Measurements from ENCODE around the gene RCC2. TPM values are rescaled to one million over a fixed set of nuclear protein-coding genes. Genes with fewer than 3 reads are reported as not detected.
"Not testable (repeated sequence)": the region's sequence is repeated elsewhere in the genome, so short reads cannot be mapped to it uniquely, and the experiment has no call there.

RCC2 gene
- total RNA-seq, 1 experiment from 2014 or later, result 82.7 TPM

DNA sequence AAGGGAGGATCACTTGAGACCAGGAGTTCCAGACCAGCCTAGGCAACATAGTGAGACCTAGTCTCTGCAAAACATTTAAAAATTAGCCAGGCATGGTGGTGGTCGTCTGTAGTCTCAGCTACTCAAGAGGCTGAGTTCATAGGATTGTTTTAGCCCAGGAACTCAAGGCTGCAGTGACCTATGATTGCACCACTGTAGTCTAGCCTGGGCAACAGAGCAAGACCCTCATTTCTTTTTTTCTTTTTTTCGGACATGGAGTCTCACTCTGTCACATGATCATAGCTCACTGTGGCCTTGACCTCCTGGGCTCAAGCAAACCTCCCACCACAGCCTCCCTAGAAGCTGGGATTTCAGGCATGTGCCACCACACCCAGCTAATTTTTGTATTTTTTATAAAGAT is 31.9 kb upstream of the RCC2 start:
- intact Hi-C loops (cut with micrococcal nuclease), result no loop called here
- TF ChIP-seq, protein P1, sequence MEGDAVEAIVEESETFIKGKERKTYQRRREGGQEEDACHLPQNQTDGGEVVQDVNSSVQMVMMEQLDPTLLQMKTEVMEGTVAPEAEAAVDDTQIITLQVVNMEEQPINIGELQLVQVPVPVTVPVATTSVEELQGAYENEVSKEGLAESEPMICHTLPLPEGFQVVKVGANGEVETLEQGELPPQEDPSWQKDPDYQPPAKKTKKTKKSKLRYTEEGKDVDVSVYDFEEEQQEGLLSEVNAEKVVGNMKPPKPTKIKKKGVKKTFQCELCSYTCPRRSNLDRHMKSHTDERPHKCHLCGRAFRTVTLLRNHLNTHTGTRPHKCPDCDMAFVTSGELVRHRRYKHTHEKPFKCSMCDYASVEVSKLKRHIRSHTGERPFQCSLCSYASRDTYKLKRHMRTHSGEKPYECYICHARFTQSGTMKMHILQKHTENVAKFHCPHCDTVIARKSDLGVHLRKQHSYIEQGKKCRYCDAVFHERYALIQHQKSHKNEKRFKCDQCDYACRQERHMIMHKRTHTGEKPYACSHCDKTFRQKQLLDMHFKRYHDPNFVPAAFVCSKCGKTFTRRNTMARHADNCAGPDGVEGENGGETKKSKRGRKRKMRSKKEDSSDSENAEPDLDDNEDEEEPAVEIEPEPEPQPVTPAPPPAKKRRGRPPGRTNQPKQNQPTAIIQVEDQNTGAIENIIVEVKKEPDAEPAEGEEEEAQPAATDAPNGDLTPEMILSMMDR (conservative IDR thresholded peaks at IDR 0.05; ENCODE audit: low read depth, low read length), result no peak
- no peaks in the 10 kb centered on the region for H3K27me3 ChIP-seq (ENCODE audit: low read length)
- no peak overlapping the region for H3K4me2 ChIP-seq (ENCODE audit: low read length)
- no peaks in the 10 kb centered on the region for H3K9me2 ChIP-seq (replicated peaks; ENCODE audit: low read length)
- ATAC-seq, result no peak
- ChIA-PET POLR2A (ENCODE audit: unreplicated experiment) (interaction anchor here (0.6 kb wide), 1 partner anchor 387 kb away, joined by 3 read pairs; no protein-coding TSS in a partner anchor), CTCF (interaction anchor here (0.6 kb wide), 1 partner anchor 28 kb away, joined by 3 read pairs; no protein-coding TSS in a partner anchor)
- BruUV-seq (replicated peaks), result no TSS peak
- H3K79me2 ChIP-seq (ENCODE audit: low read length), result no peaks in the 10 kb centered on the region
- no peak overlapping the region for H3K27ac ChIP-seq (ENCODE audit: low read length)
- H3K36me3 ChIP-seq (ENCODE audit: low read depth, low read length), result no peaks in the 10 kb centered on the region
- no peaks in the 10 kb centered on the region for H3F3A ChIP-seq (ENCODE audit: low read length, unreplicated experiment)
- H3K4me1 ChIP-seq (ENCODE audit: insufficient read depth, low read length), result peaks cover 6% of the 10 kb centered on the region; the same call in 1 of the 2 replicates
- no peak overlapping the region for H2AFZ ChIP-seq (ENCODE audit: low read length)
- no peaks in the 10 kb centered on the region for H4K20me1 ChIP-seq (ENCODE audit: low read length)
- H3K9me3 ChIP-seq (ENCODE audit: low read length), result no peaks in the 10 kb centered on the region
- H3K9ac ChIP-seq (ENCODE audit: low read length), result no peak overlapping the region
- no peak overlapping the region for H3K4me3 ChIP-seq (ENCODE audit: low read length)
- DNase-seq, result no peak

DNA sequence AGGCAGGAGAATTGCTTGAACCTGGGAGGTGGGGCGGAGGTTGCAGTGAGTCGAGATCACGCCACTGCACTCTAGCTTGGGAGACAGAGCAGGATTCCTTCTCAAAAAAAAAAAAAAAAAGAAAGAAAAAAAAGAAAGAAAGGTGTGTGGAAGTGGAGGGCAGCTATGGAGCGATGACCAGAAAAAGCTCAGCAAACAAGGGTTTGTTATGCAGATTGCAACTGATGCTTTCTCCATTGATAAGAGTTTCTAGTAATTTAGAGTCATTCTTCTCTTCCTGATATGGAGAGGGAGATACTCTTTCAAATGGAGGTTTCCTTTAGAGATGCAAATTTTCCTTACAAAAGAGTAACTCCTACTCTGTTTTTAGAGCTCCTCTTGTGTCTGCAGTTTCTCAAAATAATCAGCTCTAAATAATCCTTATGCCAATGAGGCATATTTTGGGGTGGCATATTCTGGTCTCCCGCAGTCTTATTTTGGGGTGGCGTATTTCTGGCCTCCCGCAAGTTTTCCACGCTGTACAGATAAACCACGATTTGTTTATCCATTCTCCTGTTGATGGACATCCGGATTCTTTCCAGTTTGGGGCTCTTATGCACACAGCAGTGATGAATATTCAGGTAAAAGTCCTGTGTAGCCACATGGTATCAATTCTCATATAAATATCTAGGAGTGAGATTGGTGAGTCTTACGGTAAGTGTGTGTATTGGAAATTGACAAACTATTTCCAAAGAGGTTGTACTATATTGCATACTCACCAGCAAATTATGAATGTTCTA is 30.7 kb upstream of the RCC2 start:
- ChIA-PET POLR2A (ENCODE audit: unreplicated experiment) (no interaction called here), CTCF (no interaction called here)
- intact Hi-C loops (cut with micrococcal nuclease), result no loop called here
- H3K4me2 ChIP-seq (ENCODE audit: low read length), result no peak overlapping the region
- no peaks in the 10 kb centered on the region for H3F3A ChIP-seq (ENCODE audit: low read length, unreplicated experiment)
- no peak for DNase-seq
- no peaks in the 10 kb centered on the region for H3K9me2 ChIP-seq (replicated peaks; ENCODE audit: low read length)
- H3K9ac ChIP-seq (ENCODE audit: low read length), result no peak overlapping the region
- no peaks in the 10 kb centered on the region for H3K27me3 ChIP-seq (ENCODE audit: low read length)
- no peak overlapping the region for H3K4me3 ChIP-seq (ENCODE audit: low read length)
- TF ChIP-seq EZH2 (IDR thresholded peaks at IDR 0.05; ENCODE audit: low read length, unreplicated experiment), result no peak
- no peaks in the 10 kb centered on the region for H3K79me2 ChIP-seq (ENCODE audit: low read length)
- no peaks in the 10 kb centered on the region for H3K4me1 ChIP-seq (ENCODE audit: insufficient read depth, low read length)
- H3K36me3 ChIP-seq (ENCODE audit: low read depth, low read length), result no peaks in the 10 kb centered on the region
- no peak overlapping the region for H2AFZ ChIP-seq (ENCODE audit: low read length)
- BruUV-seq (replicated peaks), result no TSS peak
- H3K27ac ChIP-seq (ENCODE audit: low read length), result no peak overlapping the region
- H3K9me3 ChIP-seq (ENCODE audit: low read length), result no peaks in the 10 kb centered on the region
- H4K20me1 ChIP-seq (ENCODE audit: low read length), result no peaks in the 10 kb centered on the region
- ATAC-seq, result no peak

DNA sequence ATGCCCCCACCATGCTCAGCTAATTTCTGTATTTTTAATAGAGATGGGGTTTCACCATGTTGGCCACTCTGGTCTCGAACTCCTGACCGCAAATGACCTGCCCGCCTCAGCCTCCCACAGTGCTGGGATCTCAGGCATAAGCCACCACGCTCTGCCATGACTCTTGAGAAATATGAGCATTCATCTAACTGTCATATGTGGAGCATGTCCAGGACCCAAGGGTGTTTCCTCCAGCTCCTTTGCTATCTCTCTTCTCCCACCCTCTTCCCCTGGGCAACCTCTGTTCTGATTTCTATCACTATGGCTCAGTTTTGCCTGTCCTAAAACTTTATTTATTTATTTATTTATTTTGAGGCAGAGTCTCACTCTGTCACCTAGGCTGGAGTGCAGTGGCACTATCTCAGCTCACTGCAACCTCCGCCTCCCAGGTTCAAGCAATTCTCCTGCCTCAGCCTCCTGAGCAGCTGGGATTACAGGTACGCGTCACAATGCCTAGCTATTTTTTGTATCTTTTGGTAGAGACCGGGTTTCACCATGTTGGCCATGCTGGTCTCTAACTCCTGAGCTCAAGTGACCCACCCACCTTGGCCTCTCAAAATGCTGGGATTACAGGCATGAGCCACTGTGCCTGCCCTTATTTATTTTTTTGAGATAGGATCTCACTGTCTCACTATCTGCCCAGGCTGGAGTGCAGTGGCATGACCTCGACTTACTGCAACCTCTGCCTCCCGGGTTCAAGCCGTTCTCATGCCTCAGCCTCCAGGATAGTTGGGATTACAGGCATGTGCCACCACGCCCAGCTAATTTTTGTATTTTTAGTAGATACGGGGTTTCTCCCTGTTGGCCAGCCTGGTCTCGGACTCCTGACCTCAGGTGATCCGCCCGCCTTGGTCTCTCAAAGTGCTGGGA is 29.1 kb upstream of the RCC2 start:
- H3K9ac ChIP-seq (ENCODE audit: low read length); H3K27me3 ChIP-seq (ENCODE audit: low read length); H3K36me3 ChIP-seq (ENCODE audit: low read depth, low read length); H3K4me3 ChIP-seq (ENCODE audit: low read length); H3K9me3 ChIP-seq (ENCODE audit: low read length); H3K27ac ChIP-seq (ENCODE audit: low read length); CTCF ChIA-PET; H2AFZ ChIP-seq (ENCODE audit: low read length); H3K4me1 ChIP-seq (ENCODE audit: insufficient read depth, low read length); H3K9me2 ChIP-seq (replicated peaks; ENCODE audit: low read length); intact Hi-C loops (cut with micrococcal nuclease); H3F3A ChIP-seq (ENCODE audit: low read length, unreplicated experiment); H3K79me2 ChIP-seq (ENCODE audit: low read length); H4K20me1 ChIP-seq (ENCODE audit: low read length); ATAC-seq; H3K4me2 ChIP-seq (ENCODE audit: low read length); DNase-seq; BruUV-seq (replicated peaks): not testable (repeated sequence)
- POLR2A ChIA-PET (ENCODE audit: unreplicated experiment), result interaction anchor here (0.6 kb wide), 1 partner anchor 541 kb away, joined by 3 read pairs; no protein-coding TSS in a partner anchor

Data from PC-3 (cell line).